Cardiac fibroblast (primary cell): Measurements from ENCODE around the gene AGMO.

Experiments
- DNase-seq, 2 donors: peaks; one replicate each; pipeline versions ENCODE4 v3.0.0 to v3.0.0-alpha.2; 2010; ENCODE audit warnings: low read depth in 2 of 2
- H3K4me3 ChIP-seq, 2 donors: replicated peaks in 1 of 2; 1 replicate in 1 of 2; 2 replicates in 1 of 2; pipeline ENCODE4 v1.5.1; 2011; ENCODE audit warnings: low read depth in 2 of 2, low read length in 2 of 2, mild to moderate bottlenecking in 2 of 2, moderate library complexity in 1 of 2
- TF ChIP-seq, protein P1 (sequence below): IDR thresholded peaks from one replicate; pipeline ENCODE4 v1.5.1; 2011; ENCODE audit warnings: low read depth, mild to moderate bottlenecking, low read length, inconsistent platforms

Gene AGMO

DNA sequence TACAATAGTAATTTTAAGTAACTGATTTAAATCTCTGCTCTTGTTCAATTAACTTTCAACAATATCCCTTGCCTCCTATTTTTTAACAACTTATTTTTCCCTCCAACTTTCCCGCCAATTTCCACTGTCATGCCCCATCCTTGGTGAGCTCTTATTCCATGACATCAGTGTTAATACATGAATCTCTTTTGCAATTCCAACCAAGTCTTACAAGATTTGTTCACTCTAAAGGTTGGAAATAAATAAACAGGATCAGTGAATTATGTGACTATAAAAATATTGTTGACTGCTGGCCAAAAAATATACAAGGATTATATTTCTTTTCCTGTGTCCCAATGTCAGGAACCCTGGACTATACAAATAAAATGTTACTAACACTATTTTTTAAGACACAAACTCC is 21.0 kb upstream of the AGMO start:
- DNase-seq: peak in 1 of 2 donors; percentile 10
- H3K4me3 ChIP-seq: no peak overlapping the region
- TF ChIP-seq, protein P1, sequence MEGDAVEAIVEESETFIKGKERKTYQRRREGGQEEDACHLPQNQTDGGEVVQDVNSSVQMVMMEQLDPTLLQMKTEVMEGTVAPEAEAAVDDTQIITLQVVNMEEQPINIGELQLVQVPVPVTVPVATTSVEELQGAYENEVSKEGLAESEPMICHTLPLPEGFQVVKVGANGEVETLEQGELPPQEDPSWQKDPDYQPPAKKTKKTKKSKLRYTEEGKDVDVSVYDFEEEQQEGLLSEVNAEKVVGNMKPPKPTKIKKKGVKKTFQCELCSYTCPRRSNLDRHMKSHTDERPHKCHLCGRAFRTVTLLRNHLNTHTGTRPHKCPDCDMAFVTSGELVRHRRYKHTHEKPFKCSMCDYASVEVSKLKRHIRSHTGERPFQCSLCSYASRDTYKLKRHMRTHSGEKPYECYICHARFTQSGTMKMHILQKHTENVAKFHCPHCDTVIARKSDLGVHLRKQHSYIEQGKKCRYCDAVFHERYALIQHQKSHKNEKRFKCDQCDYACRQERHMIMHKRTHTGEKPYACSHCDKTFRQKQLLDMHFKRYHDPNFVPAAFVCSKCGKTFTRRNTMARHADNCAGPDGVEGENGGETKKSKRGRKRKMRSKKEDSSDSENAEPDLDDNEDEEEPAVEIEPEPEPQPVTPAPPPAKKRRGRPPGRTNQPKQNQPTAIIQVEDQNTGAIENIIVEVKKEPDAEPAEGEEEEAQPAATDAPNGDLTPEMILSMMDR: no peak

DNA sequence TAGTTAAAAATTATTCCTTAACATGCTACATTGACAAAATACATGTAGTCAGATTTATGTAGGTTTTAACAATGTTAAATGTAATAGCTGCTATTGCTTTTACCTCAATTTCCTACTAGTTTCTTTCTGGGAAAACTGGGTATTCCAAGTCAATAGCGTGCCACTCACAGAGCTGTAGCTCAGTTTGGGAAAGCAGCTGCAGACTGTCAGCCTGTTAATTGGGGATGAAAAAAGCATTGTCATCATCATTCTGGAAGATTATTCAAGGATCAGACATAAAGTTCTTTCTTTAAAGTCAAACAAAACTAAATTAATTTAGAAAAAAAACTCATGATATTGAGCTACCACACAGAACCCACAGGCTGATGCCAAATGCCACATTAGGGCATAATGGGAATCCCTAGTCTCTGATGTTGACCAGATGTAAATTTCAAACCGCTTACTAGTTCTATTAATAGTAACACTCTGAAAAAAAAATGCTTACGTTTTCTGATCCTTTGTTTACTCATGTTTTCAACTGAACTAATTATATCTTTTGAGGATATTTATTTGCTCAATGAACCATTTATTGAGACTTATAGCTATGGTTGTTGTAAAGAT is 19.6 kb upstream of the AGMO start:
- peak in 1 of 2 donors; percentile 14 for DNase-seq
- no peak overlapping the region for H3K4me3 ChIP-seq
- TF ChIP-seq, protein P1: no peak

DNA sequence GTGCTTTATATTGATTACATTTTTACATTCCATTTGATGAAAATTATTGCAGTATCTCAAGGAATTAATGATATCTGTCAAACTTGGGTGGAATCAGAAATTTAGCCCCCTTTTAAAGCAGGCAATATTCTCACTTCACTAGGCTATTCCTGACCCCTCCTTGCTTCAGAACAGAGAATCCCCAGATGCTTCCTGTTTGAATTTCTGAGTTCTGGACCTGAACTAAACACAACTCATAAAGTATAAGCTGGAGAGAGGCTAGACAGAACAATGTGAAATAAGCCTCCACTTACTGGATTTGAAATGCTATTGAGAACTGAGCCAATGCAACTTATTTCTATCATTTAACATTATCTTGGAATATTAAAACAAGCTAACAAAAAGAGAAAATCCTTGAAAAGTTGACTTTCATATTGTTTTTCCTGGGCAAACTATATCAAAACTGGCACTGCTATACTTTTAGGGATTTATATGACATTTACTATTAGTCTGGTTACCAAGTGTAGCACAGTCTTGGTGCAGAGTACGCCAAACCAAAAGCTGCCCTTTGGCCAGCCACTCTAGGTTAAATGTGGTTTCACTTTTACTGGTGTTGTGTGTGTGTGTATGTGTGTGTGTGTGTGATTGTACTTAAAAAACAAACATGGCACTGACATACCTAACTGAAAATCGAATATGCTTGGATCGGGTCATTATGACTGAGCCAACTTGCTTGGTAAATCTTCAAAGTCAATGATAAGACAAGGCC is 19.0 kb upstream of the AGMO start:
- peak in 1 of 2 donors; percentile 13 for DNase-seq
- TF ChIP-seq, protein P1: no peak
- no peak overlapping the region for H3K4me3 ChIP-seq

DNA sequence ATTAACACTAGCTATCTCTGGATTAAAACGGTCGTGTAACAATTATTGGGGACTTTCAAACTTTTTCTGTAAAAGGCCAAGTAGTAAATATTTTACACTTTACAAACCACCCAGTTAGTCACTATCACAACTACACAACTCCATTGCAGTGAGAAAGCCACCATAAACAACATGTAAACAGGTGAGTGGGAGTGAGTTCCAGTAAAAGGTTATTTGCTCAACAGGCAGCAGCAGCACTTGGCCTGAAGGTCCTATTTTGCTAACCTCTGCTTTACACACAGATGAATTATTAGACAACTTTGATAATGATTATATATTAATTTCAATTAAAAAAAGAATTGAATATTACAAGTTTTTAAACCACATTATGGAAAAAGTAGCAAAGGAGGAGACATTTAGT is 15.8 kb upstream of the AGMO start:
- H3K4me3 ChIP-seq: no peak overlapping the region
- TF ChIP-seq, protein P1: no peak
- no peak for DNase-seq

DNA sequence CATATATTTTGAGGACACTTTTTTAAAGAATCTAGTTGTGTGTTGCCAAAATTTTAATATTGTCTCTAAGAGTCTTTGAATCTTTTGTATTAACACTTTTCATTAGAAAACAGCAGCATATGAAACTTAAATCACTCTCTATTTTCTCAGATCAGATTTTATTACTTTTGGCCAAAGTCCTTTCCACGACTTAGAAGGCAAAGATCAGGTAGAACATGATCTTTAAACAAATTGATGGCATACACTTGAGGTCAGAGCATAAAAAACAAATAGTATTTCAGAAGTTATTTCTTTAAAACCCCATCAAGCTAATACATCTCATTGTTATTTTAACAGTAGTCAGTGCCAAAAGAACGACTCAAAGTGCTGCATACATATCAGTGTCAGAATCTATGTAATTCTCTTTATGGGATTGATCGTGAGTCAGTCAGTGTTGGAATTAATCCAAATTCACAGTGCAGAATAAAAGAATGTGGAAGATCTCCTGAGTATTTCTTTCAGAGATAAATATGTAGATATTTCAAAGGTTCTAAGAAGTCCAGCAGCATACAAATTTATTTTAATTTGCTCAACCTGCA is 9.6 kb upstream of the AGMO start:
- peak; percentile 9 to 55 for DNase-seq
- no peak overlapping the region for H3K4me3 ChIP-seq
- TF ChIP-seq, protein P1: no peak

DNA sequence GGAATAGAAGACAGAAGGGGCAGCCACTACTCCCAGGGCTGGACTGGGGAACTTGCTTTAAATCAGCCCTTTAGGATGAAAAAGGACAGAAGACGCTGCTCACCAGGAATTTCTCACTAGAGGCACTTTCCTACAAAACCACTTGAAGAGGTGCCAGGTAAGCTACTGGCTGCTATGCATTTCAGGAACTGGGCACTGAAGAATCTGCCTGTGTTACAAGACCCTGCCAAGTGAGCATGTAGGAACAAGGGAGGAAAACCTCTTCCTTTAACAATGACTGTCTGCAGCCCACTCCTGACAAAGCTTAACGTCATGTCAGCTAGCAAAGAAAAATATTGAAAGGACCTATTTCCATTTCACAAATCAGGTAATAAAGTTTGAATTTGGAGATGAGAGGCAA is 5.8 kb upstream of the AGMO start:
- no peak overlapping the region for H3K4me3 ChIP-seq
- TF ChIP-seq, protein P1: no peak
- no peak for DNase-seq
